ENCODE results near the gene VAV1. TPM values are rescaled to one million over a fixed set of nuclear protein-coding genes. Genes with fewer than 3 reads are reported as not detected.

Gene VAV1
- total and polyA plus RNA-seq, 9 of the 15 experiments (the other 6 are each of a cell fraction or from before 2014, with no cell fraction given) = 0.46 to 20.1 (median 11.1) TPM

- Histone ChIP-seq H4K20me1 (replicated peaks; ENCODE audit: control insufficient read depth, insufficient read depth, low read length) (no peaks in the 10 kb centered on the region), H3K4me1 (replicated peaks in 1 of 2; ENCODE audit: control insufficient read depth in 2 of 2, insufficient read depth in 2 of 2, low read length in 2 of 2) (no peaks in the 10 kb centered on the region)
- no peak for TF ChIP-seq NCOA6 (IDR thresholded peaks at IDR 0.05)
- no peak for TF ChIP-seq NCOR1 (IDR thresholded peaks at IDR 0.05)
- no peak for TF ChIP-seq ETV6 (IDR thresholded peaks at IDR 0.05; ENCODE audit: borderline replicate concordance in 1 of 2, low read depth in 2 of 2, low read length in 1 of 2)
- TF ChIP-seq ETV6 (CRISPR knock-in tag; IDR thresholded peaks at IDR 0.05; ENCODE audit: borderline replicate concordance) = no peak
- no peak for TF ChIP-seq TAF15 (IDR thresholded peaks at IDR 0.05; ENCODE audit: low read depth, low read length)
- TF ChIP-seq PHB2 (IDR thresholded peaks at IDR 0.05; ENCODE audit: low read depth) = no peak
- TF ChIP-seq, protein P1, sequence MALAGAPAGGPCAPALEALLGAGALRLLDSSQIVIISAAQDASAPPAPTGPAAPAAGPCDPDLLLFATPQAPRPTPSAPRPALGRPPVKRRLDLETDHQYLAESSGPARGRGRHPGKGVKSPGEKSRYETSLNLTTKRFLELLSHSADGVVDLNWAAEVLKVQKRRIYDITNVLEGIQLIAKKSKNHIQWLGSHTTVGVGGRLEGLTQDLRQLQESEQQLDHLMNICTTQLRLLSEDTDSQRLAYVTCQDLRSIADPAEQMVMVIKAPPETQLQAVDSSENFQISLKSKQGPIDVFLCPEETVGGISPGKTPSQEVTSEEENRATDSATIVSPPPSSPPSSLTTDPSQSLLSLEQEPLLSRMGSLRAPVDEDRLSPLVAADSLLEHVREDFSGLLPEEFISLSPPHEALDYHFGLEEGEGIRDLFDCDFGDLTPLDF (CRISPR knock-in tag; IDR thresholded peaks at IDR 0.05) = no peak
- no peak for TF ChIP-seq TARDBP (IDR thresholded peaks at IDR 0.05)
- TF ChIP-seq ZNF707 (CRISPR knock-in tag; conservative IDR thresholded peaks at IDR 0.05) = no peak
- no peak for TF ChIP-seq NKRF (IDR thresholded peaks at IDR 0.05; ENCODE audit: borderline replicate concordance)
- no peak for TF ChIP-seq PML (IDR thresholded peaks at IDR 0.05; ENCODE audit: low read length)
- no peak for TF ChIP-seq SP1 (CRISPR knock-in tag; IDR thresholded peaks at IDR 0.05)
- no peak for TF ChIP-seq HSF4 (CRISPR knock-in tag; IDR thresholded peaks at IDR 0.05; ENCODE audit: borderline replicate concordance)
- TF ChIP-seq GTF2B (IDR thresholded peaks at IDR 0.05; ENCODE audit: extremely low read depth, insufficient read length) = no peak
- no peak for TF ChIP-seq ZNF785 (CRISPR knock-in tag; IDR thresholded peaks at IDR 0.05)
- TF ChIP-seq MEIS2 (IDR thresholded peaks at IDR 0.05; ENCODE audit: partially characterized antibody) = no peak
- no peak for TF ChIP-seq DIDO1 (tag; IDR thresholded peaks at IDR 0.05; ENCODE audit: low read depth)
- no peak for TF ChIP-seq PTTG1 (tag; IDR thresholded peaks at IDR 0.05; ENCODE audit: low read depth)
- no peak for TF ChIP-seq HES1 (IDR thresholded peaks at IDR 0.05; ENCODE audit: low read depth)
Observed at GRCh38 chr19:6787393-6787792, 14.9 kb downstream of the VAV1 start.

More at GRCh38 chr19:6787393-6787792, 14.9 kb downstream of the VAV1 start:
- Histone ChIP-seq H3K9me3 (replicated peaks; ENCODE audit: control insufficient read depth, insufficient read depth, low read depth, low read length) (no peaks in the 10 kb centered on the region), H3K9ac (ENCODE audit: insufficient read depth in 1 of 2, low read depth in 2 of 2, low read length in 2 of 2) (no peak overlapping the region), H3K79me2 (ENCODE audit: control insufficient read depth, insufficient read depth, low read length) (no peaks in the 10 kb centered on the region), H3K36me3 (ENCODE audit: control insufficient read depth, insufficient read depth, low read length) (no peaks in the 10 kb centered on the region), H3K4me3 (no peak overlapping the region), H2AFZ (ENCODE audit: low read depth, low read length) (no peak overlapping the region), H3K27me3 (ENCODE audit: control insufficient read depth in 2 of 2, insufficient read depth in 2 of 2, low read length in 2 of 2) (no peaks in the 10 kb centered on the region), H3K27ac (ENCODE audit: extremely low read depth, low read depth, low read length) (no peak overlapping the region), H3K9me1 (ENCODE audit: control insufficient read depth, insufficient read depth, low read length) (no peaks in the 10 kb centered on the region), H3K4me2 (ENCODE audit: insufficient read depth, low read length) (no peak overlapping the region)
- POLR2A ChIA-PET = interaction anchor here (0.6 kb wide), 1 partner anchor 1264 kb away, joined by 4 read pairs; no protein-coding TSS in a partner anchor
- FAIRE-seq = no peak
- in situ Hi-C loops (cut with MboI) = no loop called here
- CTCF ChIA-PET (ENCODE audit: low intra/inter-chr PET ratio) = no interaction called here
- no TSS peak for BruUV-seq (replicated peaks)
- DNase-seq (ENCODE audit: extremely low read depth in 1 of 4, low spot score in 3 of 4) = no peak
- ATAC-seq = no peak
- intact Hi-C loops (cut with micrococcal nuclease) = no loop called here
- WGBS (ENCODE audit: insufficient coverage, low coverage, missing lambda C conversion rate) = 70% methylated on average over 4 of the region's 4 CpGs

Data from K562 (cell line).